ENCODE results near the gene PI4K2B.

DNA sequence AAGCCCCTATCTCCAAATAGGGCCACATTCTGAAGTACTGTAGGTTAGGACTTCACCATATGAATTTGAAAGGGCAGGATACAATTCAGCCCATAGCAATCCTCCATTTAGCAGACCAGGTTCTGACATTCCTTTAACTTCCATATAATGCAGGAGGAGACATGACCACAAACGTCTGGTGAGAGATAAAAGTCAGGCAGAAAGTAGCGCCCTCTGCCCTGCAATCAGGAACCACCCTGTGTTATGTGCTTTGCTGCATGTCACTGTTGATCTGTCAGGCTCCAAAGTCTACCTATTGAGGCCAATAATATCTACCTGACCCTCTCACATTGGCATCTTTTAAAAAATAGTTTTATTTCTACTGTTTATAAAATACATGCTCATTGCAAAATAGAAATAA lies 43.4 kb upstream of the PI4K2B start:
- TF ChIP-seq, protein P1, sequence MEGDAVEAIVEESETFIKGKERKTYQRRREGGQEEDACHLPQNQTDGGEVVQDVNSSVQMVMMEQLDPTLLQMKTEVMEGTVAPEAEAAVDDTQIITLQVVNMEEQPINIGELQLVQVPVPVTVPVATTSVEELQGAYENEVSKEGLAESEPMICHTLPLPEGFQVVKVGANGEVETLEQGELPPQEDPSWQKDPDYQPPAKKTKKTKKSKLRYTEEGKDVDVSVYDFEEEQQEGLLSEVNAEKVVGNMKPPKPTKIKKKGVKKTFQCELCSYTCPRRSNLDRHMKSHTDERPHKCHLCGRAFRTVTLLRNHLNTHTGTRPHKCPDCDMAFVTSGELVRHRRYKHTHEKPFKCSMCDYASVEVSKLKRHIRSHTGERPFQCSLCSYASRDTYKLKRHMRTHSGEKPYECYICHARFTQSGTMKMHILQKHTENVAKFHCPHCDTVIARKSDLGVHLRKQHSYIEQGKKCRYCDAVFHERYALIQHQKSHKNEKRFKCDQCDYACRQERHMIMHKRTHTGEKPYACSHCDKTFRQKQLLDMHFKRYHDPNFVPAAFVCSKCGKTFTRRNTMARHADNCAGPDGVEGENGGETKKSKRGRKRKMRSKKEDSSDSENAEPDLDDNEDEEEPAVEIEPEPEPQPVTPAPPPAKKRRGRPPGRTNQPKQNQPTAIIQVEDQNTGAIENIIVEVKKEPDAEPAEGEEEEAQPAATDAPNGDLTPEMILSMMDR (IDR thresholded peaks at IDR 0.05; ENCODE audit: low read length), result no peak
- no peak for TF ChIP-seq EZH2phosphoT487 (IDR thresholded peaks at IDR 0.05; ENCODE audit: low read length)
- no peak for TF ChIP-seq EZH2 (optimal IDR thresholded peaks at IDR 0.05; ENCODE audit: low read depth, low read length)

Data from MM.1S (cell line).